ENCODE data around the gene RNF217.
A peak's percentile ranks its signal among the peaks of the same experiment; 100 is the strongest.

Gene RNF217

GRCh38 chr6:124997196-124997875, 35.1 kb downstream of the RNF217 start:
- Histone ChIP-seq H3K9me3 (ENCODE audit: control insufficient read depth, low read length) (no peaks in the 10 kb centered on the region), H3K4me3 (ENCODE audit: insufficient read depth, low read depth, low read length) (no peak overlapping the region), H3K27me3 (ENCODE audit: control insufficient read depth, insufficient read depth, low read length, poor library complexity, severe bottlenecking) (no peaks in the 10 kb centered on the region), H3K4me1 (ENCODE audit: control insufficient read depth, insufficient read depth, low read length) (peaks cover 24% of the 10 kb centered on the region), H3K36me3 (ENCODE audit: control insufficient read depth, insufficient read depth, low read length) (no peaks in the 10 kb centered on the region), H3K27ac (ENCODE audit: insufficient read depth, low read depth, low read length, poor library complexity, severe bottlenecking) (no peak overlapping the region)
- WGBS, 2 experiments = 90 to 93% methylated on average over 8 of the region's 8 CpGs

- H3K27me3 ChIP-seq (ENCODE audit: control insufficient read depth, insufficient read depth, low read length, poor library complexity, severe bottlenecking) = no peaks in the 10 kb centered on the region
- 86 to 93% methylated on average over 2 of the region's 2 CpGs for WGBS, 2 experiments
- no peak overlapping the region for H3K4me3 ChIP-seq (ENCODE audit: insufficient read depth, low read depth, low read length)
- H3K9me3 ChIP-seq (ENCODE audit: control insufficient read depth, low read length) = no peaks in the 10 kb centered on the region
- H3K4me1 ChIP-seq (ENCODE audit: control insufficient read depth, insufficient read depth, low read length) = peaks cover 33% of the 10 kb centered on the region
- H3K27ac ChIP-seq (ENCODE audit: insufficient read depth, low read depth, low read length, poor library complexity, severe bottlenecking) = peak overlapping the region; percentile 12
- no peaks in the 10 kb centered on the region for H3K36me3 ChIP-seq (ENCODE audit: control insufficient read depth, insufficient read depth, low read length)
Observed at GRCh38 chr6:124999105-124999764, 37.0 kb downstream of the RNF217 start.

- Histone ChIP-seq H3K27me3 (ENCODE audit: control insufficient read depth, insufficient read depth, low read length, poor library complexity, severe bottlenecking) (no peaks in the 10 kb centered on the region), H3K4me3 (ENCODE audit: insufficient read depth, low read depth, low read length) (no peak overlapping the region), H3K4me1 (ENCODE audit: control insufficient read depth, insufficient read depth, low read length) (peaks cover 33% of the 10 kb centered on the region), H3K27ac (ENCODE audit: insufficient read depth, low read depth, low read length, poor library complexity, severe bottlenecking) (peak overlapping the region; percentile 88), H3K36me3 (ENCODE audit: control insufficient read depth, insufficient read depth, low read length) (no peaks in the 10 kb centered on the region), H3K9me3 (ENCODE audit: control insufficient read depth, low read length) (no peaks in the 10 kb centered on the region)
- 27 to 32% methylated on average over 3 to 4 of the region's 4 CpGs for WGBS, 2 experiments
Observed at GRCh38 chr6:125001684-125002405, 39.6 kb downstream of the RNF217 start.

- 69 to 80% methylated on average over 7 to 8 of the region's 8 CpGs for WGBS, 2 experiments
- Histone ChIP-seq H3K27ac (ENCODE audit: insufficient read depth, low read depth, low read length, poor library complexity, severe bottlenecking) (peak overlapping the region; percentile 88), H3K4me3 (ENCODE audit: insufficient read depth, low read depth, low read length) (no peak overlapping the region), H3K36me3 (ENCODE audit: control insufficient read depth, insufficient read depth, low read length) (no peaks in the 10 kb centered on the region), H3K9me3 (ENCODE audit: control insufficient read depth, low read length) (no peaks in the 10 kb centered on the region), H3K4me1 (ENCODE audit: control insufficient read depth, insufficient read depth, low read length) (peaks cover 33% of the 10 kb centered on the region), H3K27me3 (ENCODE audit: control insufficient read depth, insufficient read depth, low read length, poor library complexity, severe bottlenecking) (no peaks in the 10 kb centered on the region)
Observed at GRCh38 chr6:125002406-125002741, 40.1 kb downstream of the RNF217 start.

- Histone ChIP-seq H3K27ac (ENCODE audit: insufficient read depth, low read depth, low read length, poor library complexity, severe bottlenecking) (no peak overlapping the region), H3K4me3 (ENCODE audit: insufficient read depth, low read depth, low read length) (no peak overlapping the region), H3K4me1 (ENCODE audit: control insufficient read depth, insufficient read depth, low read length) (peaks cover 33% of the 10 kb centered on the region), H3K36me3 (ENCODE audit: control insufficient read depth, insufficient read depth, low read length) (no peaks in the 10 kb centered on the region), H3K27me3 (ENCODE audit: control insufficient read depth, insufficient read depth, low read length, poor library complexity, severe bottlenecking) (no peaks in the 10 kb centered on the region), H3K9me3 (ENCODE audit: control insufficient read depth, low read length) (no peaks in the 10 kb centered on the region)
- 91 to 95% methylated on average over 1 of the region's 2 CpGs for WGBS, 2 experiments
Observed at GRCh38 chr6:125003070-125003469, 40.8 kb downstream of the RNF217 start.

- 97% methylated on average over 1 of the region's 1 CpG for WGBS, 2 experiments
- Histone ChIP-seq H3K27ac (ENCODE audit: insufficient read depth, low read depth, low read length, poor library complexity, severe bottlenecking) (no peak overlapping the region), H3K4me1 (ENCODE audit: control insufficient read depth, insufficient read depth, low read length) (peaks cover 36% of the 10 kb centered on the region), H3K36me3 (ENCODE audit: control insufficient read depth, insufficient read depth, low read length) (no peaks in the 10 kb centered on the region), H3K27me3 (ENCODE audit: control insufficient read depth, insufficient read depth, low read length, poor library complexity, severe bottlenecking) (no peaks in the 10 kb centered on the region), H3K9me3 (ENCODE audit: control insufficient read depth, low read length) (no peaks in the 10 kb centered on the region), H3K4me3 (ENCODE audit: insufficient read depth, low read depth, low read length) (no peak overlapping the region)
Observed at GRCh38 chr6:125004198-125004597, 42.0 kb downstream of the RNF217 start.

GRCh38 chr6:125004797-125005595, 42.8 kb downstream of the RNF217 start:
- WGBS, 2 experiments = 96 to 98% methylated on average over 2 of the region's 2 CpGs
- no peaks in the 10 kb centered on the region for H3K9me3 ChIP-seq (ENCODE audit: control insufficient read depth, low read length)
- no peak overlapping the region for H3K4me3 ChIP-seq (ENCODE audit: insufficient read depth, low read depth, low read length)
- no peak overlapping the region for H3K27ac ChIP-seq (ENCODE audit: insufficient read depth, low read depth, low read length, poor library complexity, severe bottlenecking)
- H3K27me3 ChIP-seq (ENCODE audit: control insufficient read depth, insufficient read depth, low read length, poor library complexity, severe bottlenecking) = no peaks in the 10 kb centered on the region
- H3K36me3 ChIP-seq (ENCODE audit: control insufficient read depth, insufficient read depth, low read length) = no peaks in the 10 kb centered on the region
- peaks cover 31% of the 10 kb centered on the region for H3K4me1 ChIP-seq (ENCODE audit: control insufficient read depth, insufficient read depth, low read length)

GRCh38 chr6:125008261-125008703, 46.0 kb downstream of the RNF217 start:
- WGBS, 2 experiments = 59 to 60% methylated on average over 3 of the region's 3 CpGs
- Histone ChIP-seq H3K27me3 (ENCODE audit: control insufficient read depth, insufficient read depth, low read length, poor library complexity, severe bottlenecking) (no peaks in the 10 kb centered on the region), H3K27ac (ENCODE audit: insufficient read depth, low read depth, low read length, poor library complexity, severe bottlenecking) (no peak overlapping the region), H3K4me1 (ENCODE audit: control insufficient read depth, insufficient read depth, low read length) (peaks cover 6% of the 10 kb centered on the region), H3K9me3 (ENCODE audit: control insufficient read depth, low read length) (no peaks in the 10 kb centered on the region), H3K4me3 (ENCODE audit: insufficient read depth, low read depth, low read length) (no peak overlapping the region), H3K36me3 (ENCODE audit: control insufficient read depth, insufficient read depth, low read length) (no peaks in the 10 kb centered on the region)

GRCh38 chr6:125008957-125009356, 46.7 kb downstream of the RNF217 start:
- H3K27me3 ChIP-seq (ENCODE audit: control insufficient read depth, insufficient read depth, low read length, poor library complexity, severe bottlenecking) = no peaks in the 10 kb centered on the region
- no peaks in the 10 kb centered on the region for H3K36me3 ChIP-seq (ENCODE audit: control insufficient read depth, insufficient read depth, low read length)
- no CpG with 5 or more reads among the region's 1 CpG for WGBS, 2 experiments
- no peaks in the 10 kb centered on the region for H3K9me3 ChIP-seq (ENCODE audit: control insufficient read depth, low read length)
- H3K4me3 ChIP-seq (ENCODE audit: insufficient read depth, low read depth, low read length) = no peak overlapping the region
- peaks cover 6% of the 10 kb centered on the region for H3K4me1 ChIP-seq (ENCODE audit: control insufficient read depth, insufficient read depth, low read length)
- H3K27ac ChIP-seq (ENCODE audit: insufficient read depth, low read depth, low read length, poor library complexity, severe bottlenecking) = no peak overlapping the region

- peak overlapping the region; percentile 33 for H3K27ac ChIP-seq (ENCODE audit: insufficient read depth, low read depth, low read length, poor library complexity, severe bottlenecking)
- 87% methylated on average over 3 to 4 of the region's 4 CpGs for WGBS, 2 experiments
Observed at GRCh38 chr6:125009578-125009977, 47.3 kb downstream of the RNF217 start.

More at GRCh38 chr6:125009578-125009977, 47.3 kb downstream of the RNF217 start:
- Histone ChIP-seq H3K4me1 (ENCODE audit: control insufficient read depth, insufficient read depth, low read length) (peaks cover 6% of the 10 kb centered on the region), H3K27me3 (ENCODE audit: control insufficient read depth, insufficient read depth, low read length, poor library complexity, severe bottlenecking) (no peaks in the 10 kb centered on the region), H3K4me3 (ENCODE audit: insufficient read depth, low read depth, low read length) (no peak overlapping the region), H3K36me3 (ENCODE audit: control insufficient read depth, insufficient read depth, low read length) (no peaks in the 10 kb centered on the region), H3K9me3 (ENCODE audit: control insufficient read depth, low read length) (no peaks in the 10 kb centered on the region)

All from ectodermal cell (in vitro differentiated cells).